HEK293T (cell line): ENCODE results near the gene MED31.

Source experiments
- CTCF ChIA-PET: fragments of 350-600 bp; formaldehyde crosslinking; extraction: SDS; loops from one replicate; lab custom pipeline; 2021; ENCODE audit warnings: antibody characterized with exemption, inconsistent platforms; lab: Yijun Ruan, JAX
- POLR2A ChIA-PET: fragments of 350-600 bp; formaldehyde crosslinking; extraction: SDS; loops from one replicate; lab custom pipeline; 2020; ENCODE audit warnings: antibody characterized with exemption, inconsistent platforms; lab: Yijun Ruan, JAX
- DNase-seq: peaks from one replicate; pipeline ENCODE4 v3.0.0; 2012; ENCODE audit warnings: mixed read lengths; ENCODE audit errors: extremely low spot score
- ARNT ChIP-seq: fragments of 450-650 bp; IDR thresholded peaks from 2 replicates; pipeline ENCODE4 v1.6.1; 2017; ENCODE audit warnings: mild to moderate bottlenecking
- BHLHE40 ChIP-seq: fragments of 450-650 bp; IDR thresholded peaks from 2 replicates; pipeline ENCODE4 v1.6.1; 2016; ENCODE audit warnings: mild to moderate bottlenecking, moderate library complexity, borderline replicate concordance
- CTBP1 ChIP-seq: fragments of 450-650 bp; IDR thresholded peaks from 2 replicates; pipeline ENCODE4 v1.6.1; 2016; ENCODE audit warnings: borderline replicate concordance
- ELF4 ChIP-seq: fragments of 450-650 bp; IDR thresholded peaks from 2 replicates; pipeline ENCODE4 v1.6.1; 2017; ENCODE audit warnings: antibody characterized with exemption
- FOXA1 ChIP-seq: fragments of 450-650 bp; IDR thresholded peaks from 2 replicates; pipeline ENCODE4 v1.6.1; 2016; ENCODE audit warnings: mild to moderate bottlenecking
- FOXK2 ChIP-seq: fragments of 450-650 bp; IDR thresholded peaks from 2 replicates; pipeline ENCODE4 v1.6.1; 2016; ENCODE audit warnings: mild to moderate bottlenecking
- FOXM1 ChIP-seq: fragments of 450-650 bp; IDR thresholded peaks from 2 replicates; pipeline ENCODE4 v1.6.1; 2017; ENCODE audit warnings: mild to moderate bottlenecking, borderline replicate concordance
- HDGF ChIP-seq: fragments of 450-650 bp; IDR thresholded peaks from 2 replicates; pipeline ENCODE4 v1.6.1; 2017; ENCODE audit warnings: antibody characterized with exemption, borderline replicate concordance
- L3MBTL2 ChIP-seq: fragments of 450-650 bp; conservative IDR thresholded peaks from 2 replicates; pipeline ENCODE4 v1.6.1; 2016; ENCODE audit warnings: mild to moderate bottlenecking
- LEF1 ChIP-seq: fragments of 450-650 bp; IDR thresholded peaks from 2 replicates; pipeline ENCODE4 v1.6.1; 2017; ENCODE audit warnings: mild to moderate bottlenecking, borderline replicate concordance
- NFRKB ChIP-seq: fragments of 450-650 bp; IDR thresholded peaks from 2 replicates; pipeline ENCODE4 v1.6.1; 2016; ENCODE audit warnings: mild to moderate bottlenecking, moderate library complexity
- SP1 ChIP-seq: fragments of 450-650 bp; IDR thresholded peaks from 2 replicates; pipeline ENCODE4 v1.6.1; 2017
- SUZ12 ChIP-seq: fragments of 450-650 bp; IDR thresholded peaks from 2 replicates; pipeline ENCODE4 v1.6.1; 2016; ENCODE audit warnings: mild to moderate bottlenecking
- TARDBP ChIP-seq: fragments of 450-650 bp; IDR thresholded peaks from 2 replicates; pipeline ENCODE4 v1.6.1; 2016
- ZNF384 ChIP-seq: fragments of 450-650 bp; IDR thresholded peaks from 2 replicates; pipeline ENCODE4 v1.6.1; 2016
- TF ChIP-seq, protein P1 (sequence below): fragments of 450-650 bp; IDR thresholded peaks from 2 replicates; pipeline ENCODE4 v1.6.1; 2016

MED31 gene

DNA sequence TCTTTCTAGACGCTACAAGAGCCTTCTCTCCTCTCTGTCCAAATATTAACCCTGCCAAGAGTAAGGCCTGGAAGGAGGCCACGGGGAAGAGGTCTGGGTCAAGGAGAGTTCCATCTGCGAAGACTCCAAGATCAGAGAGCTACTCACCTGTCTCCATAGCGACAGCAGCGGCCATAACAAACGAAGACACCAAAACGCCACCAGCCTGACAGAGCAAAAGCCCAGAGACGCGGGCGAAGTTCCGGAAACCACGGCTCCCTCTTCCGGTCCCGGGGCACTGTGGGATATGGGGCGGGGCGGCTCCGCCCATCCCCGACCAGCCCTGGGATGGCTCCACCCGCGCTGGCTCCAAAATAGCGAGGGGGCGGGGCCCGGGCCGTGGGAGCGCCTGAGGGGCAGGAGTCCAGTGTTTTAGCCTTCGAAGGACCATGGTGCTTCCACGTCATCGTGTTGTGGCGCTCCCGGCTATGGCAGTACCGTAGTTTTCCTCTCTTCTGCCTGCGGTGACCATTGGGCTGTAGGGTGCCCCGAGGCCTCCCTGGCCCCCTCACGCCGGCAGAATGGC lies at the start of gene MED31, which contains the start of gene C17orf100:
Gene MED31 (minus strand): TSS at position 252 of the 565 bp plus-strand sequence. CDS start 77 bp downstream, at position 175.
Gene C17orf100 (plus strand): TSS at position 409 of the 565 bp plus-strand sequence. CDS start 152 bp downstream, at position 561.
- ChIA-PET CTCF (no interaction called here), POLR2A (interaction anchor here (1.0 to 2.4 kb wide), 4 partner anchors 10 to 384 kb away, joined by 4 to 12 read pairs (median 8); partner anchors contain the start of gene SLC16A13)
- TF ChIP-seq, protein P1, sequence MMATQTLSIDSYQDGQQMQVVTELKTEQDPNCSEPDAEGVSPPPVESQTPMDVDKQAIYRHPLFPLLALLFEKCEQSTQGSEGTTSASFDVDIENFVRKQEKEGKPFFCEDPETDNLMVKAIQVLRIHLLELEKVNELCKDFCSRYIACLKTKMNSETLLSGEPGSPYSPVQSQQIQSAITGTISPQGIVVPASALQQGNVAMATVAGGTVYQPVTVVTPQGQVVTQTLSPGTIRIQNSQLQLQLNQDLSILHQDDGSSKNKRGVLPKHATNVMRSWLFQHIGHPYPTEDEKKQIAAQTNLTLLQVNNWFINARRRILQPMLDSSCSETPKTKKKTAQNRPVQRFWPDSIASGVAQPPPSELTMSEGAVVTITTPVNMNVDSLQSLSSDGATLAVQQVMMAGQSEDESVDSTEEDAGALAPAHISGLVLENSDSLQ: no peak; the same call in 1 of the 2 replicates
- TF ChIP-seq ELF4: peak; percentile 47; the same call in 1 of the 2 replicates
- peak; percentile 95 for DNase-seq

DNA sequence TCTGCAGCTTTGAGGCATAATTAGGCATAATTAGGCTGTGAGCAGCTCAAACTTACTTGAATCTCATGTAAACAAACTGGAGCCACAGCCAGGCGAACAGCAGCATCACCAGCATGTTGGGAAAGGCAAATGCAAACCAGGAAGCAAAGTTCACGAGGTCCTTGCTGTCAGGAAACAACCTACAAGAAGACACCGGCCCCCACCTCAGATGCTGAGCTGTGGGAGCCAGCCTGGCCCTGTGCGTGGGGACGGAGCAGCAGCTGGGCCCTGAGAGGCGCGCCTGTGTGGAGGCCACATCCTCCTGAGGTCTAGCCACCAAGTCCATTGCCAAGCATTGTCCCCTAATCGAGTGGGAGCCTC lies 49.5 kb upstream of the MED31 start:
- TF ChIP-seq ZNF384 (no peak), FOXM1 (no peak), SUZ12 (no peak), ARNT (no peak), NFRKB (no peak), ELF4 (no peak), SP1 (no peak), FOXK2 (no peak), CTBP1 (no peak), BHLHE40 (no peak), FOXA1 (no peak), TARDBP (no peak), LEF1 (no peak), HDGF (no peak), L3MBTL2 (no peak)
- TF ChIP-seq, protein P1: no peak
- POLR2A ChIA-PET: no interaction called here
- CTCF ChIA-PET: interaction anchor here (1.4 kb wide), 1 partner anchor 8 kb away, joined by 3 read pairs; no protein-coding TSS in a partner anchor

DNA sequence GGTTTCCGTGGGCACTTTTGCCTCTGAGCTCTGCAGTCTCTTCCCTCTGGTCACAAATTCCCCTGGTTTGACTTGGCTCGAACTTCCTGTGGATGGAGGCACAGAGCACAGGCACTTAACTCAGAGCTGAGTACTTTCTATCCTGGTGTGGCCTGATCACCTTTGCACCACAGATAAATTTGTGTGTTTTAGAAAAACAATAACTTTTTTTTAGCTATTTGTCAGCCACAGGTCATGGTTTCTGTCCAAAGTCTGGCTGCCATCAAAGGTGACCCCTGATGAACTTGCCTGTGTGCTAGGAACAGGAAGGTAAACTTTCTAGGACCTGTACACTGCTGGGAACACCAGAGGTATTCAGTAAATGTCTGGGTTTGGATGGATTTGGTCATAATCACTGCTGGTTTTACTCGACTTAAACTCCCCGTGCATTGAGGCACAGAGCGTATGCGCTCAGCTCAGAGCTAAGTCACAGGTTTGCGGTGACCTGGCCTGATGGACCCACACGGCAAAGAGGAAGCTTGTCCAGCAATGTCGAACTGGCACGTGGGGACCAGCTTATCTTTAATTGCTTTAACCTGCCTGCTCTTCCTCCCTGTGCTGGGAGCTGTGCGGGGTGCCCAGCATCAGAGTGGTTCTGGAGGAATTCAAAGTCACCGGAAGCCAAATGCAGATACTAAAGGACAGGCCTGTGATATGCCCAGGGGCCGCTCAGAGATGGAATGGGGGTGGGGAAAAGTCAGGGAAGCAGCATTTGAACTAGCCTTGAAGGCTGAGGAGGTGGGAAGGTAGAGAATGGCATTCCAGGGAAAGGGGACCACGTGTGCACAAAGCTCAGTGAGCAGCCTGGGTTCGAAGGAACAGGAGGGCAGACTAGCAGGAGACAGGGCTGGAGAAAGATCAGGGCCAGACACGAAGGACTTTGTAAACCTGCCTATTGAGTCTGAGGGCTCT lies 48.9 kb upstream of the MED31 start:
- TF ChIP-seq HDGF (no peak), CTBP1 (no peak), FOXK2 (no peak), L3MBTL2 (no peak), FOXM1 (no peak), NFRKB (no peak), FOXA1 (no peak), SP1 (no peak), LEF1 (no peak), ELF4 (no peak), ARNT (no peak)
- TF ChIP-seq, protein P1: no peak
- no peak for DNase-seq
- ChIA-PET POLR2A (no interaction called here), CTCF (no interaction called here)

More for the DNA sequence above, 49.5 kb upstream of the MED31 start:
- DNase-seq: no peak

DNA sequence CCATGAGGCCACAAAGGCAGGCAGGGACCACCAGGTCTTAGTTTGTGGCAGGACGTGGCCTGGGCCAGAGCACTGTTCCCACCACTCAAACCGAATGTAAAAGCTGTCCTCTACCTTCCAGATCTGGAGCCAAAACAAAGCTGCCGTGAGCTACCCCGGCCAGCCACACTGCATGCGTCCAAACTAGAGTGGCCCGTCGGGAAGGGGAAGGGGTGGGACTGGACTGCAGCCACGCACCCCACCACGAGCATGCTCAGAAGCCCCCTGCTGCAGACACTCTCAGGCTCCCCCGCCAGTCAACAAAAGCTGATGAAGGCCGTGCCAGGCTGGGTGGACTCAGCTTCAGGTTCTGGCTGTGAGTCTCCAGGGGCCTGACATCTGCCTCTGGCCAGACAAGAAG lies 46.6 kb upstream of the MED31 start:
- CTCF ChIA-PET: no interaction called here
- DNase-seq: no peak
- no peak for TF ChIP-seq FOXM1
- POLR2A ChIA-PET: no interaction called here

DNA sequence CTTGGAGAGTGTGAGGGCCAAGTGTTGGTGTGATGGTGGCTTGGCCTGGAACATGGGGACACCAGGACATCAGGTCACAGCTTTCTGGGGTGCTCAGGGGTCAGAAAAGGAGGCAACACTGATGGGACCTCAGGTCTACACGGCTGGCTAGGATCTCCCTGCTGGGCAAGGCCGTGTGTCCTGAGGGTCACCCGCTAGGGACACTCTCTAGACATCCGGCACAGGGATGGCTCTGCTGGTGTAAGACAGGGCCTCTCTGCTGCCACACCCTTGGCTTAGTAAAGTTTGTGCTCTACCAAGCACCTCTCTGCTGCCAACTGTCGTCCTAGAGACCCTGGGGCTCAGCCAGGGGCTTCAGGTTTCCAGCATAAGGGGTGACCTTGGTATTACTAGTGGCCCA lies 45.5 kb upstream of the MED31 start:
- POLR2A ChIA-PET: no interaction called here
- DNase-seq: no peak
- CTCF ChIA-PET: no interaction called here
- TF ChIP-seq ARNT (no peak), NFRKB (no peak), HDGF (no peak), CTBP1 (no peak), FOXM1 (no peak), ZNF384 (no peak), SUZ12 (no peak), FOXK2 (no peak), TARDBP (no peak), L3MBTL2 (no peak), FOXA1 (no peak), ELF4 (no peak), BHLHE40 (no peak), LEF1 (no peak)
- TF ChIP-seq, protein P1: no peak
